GM12878 (cell line): ENCODE results near the gene REV3L.

Source experiments
- CREB1 ChIP-seq: IDR thresholded peaks from 2 replicates; pipeline ENCODE4 v1.6.1; 2012; ENCODE audit warnings: low read depth, mild to moderate bottlenecking, inconsistent platforms
- ESRRA ChIP-seq: IDR thresholded peaks from 2 replicates; pipeline ENCODE4 v1.6.1; 2012; ENCODE audit warnings: mild to moderate bottlenecking, low read length, improper control_type of control experiment
- KDM1A ChIP-seq: fragments of 200-600 bp; sonication (generic); IDR thresholded peaks from 2 replicates; pipeline ENCODE4 v1.6.1; 2016; ENCODE audit warnings: borderline replicate concordance
- LARP7 ChIP-seq: fragments of 450-650 bp; IDR thresholded peaks from 2 replicates; pipeline ENCODE4 v1.6.1; 2017; ENCODE audit warnings: mild to moderate bottlenecking
- MTA3 ChIP-seq: IDR thresholded peaks from 2 replicates; pipeline ENCODE4 v1.6.1; 2012; ENCODE audit warnings: low read length, inconsistent platforms, borderline replicate concordance
- MXI1 ChIP-seq: fragments of 150-350 bp; IDR thresholded peaks from 2 replicates; pipeline ENCODE4 v1.6.1; 2011; ENCODE audit warnings: low read depth, mild to moderate bottlenecking, inconsistent platforms, low read length, improper control_type of control experiment
- SIN3A ChIP-seq: IDR thresholded peaks from 2 replicates; pipeline ENCODE4 v1.6.1; 2012; ENCODE audit warnings: low read depth, low read length, improper control_type of control experiment
- TAF1 ChIP-seq: IDR thresholded peaks from 2 replicates; pipeline ENCODE4 v1.6.1; 2011; ENCODE audit warnings: mild to moderate bottlenecking, low read depth, low read length, borderline replicate concordance
- TF ChIP-seq, protein P1 (sequence below), 3 experiments: IDR thresholded peaks in 2 of 3; conservative IDR thresholded peaks in 1 of 3; 2 replicates each; pipeline ENCODE4 v1.5.1; 2011; ENCODE audit warnings: low read depth in 3 of 3, low read length in 3 of 3, mild to moderate bottlenecking in 3 of 3, control low read depth in 2 of 3, moderate library complexity in 2 of 3, inconsistent platforms in 1 of 3, mixed read lengths in 1 of 3; ENCODE audit not compliant: control insufficient read depth in 2 of 3, insufficient read depth in 1 of 3; ENCODE audit errors: extremely low read depth in 1 of 3
- TF ChIP-seq, protein P2 (sequence below): IDR thresholded peaks from 2 replicates; pipeline ENCODE4 v1.6.1; 2012; ENCODE audit warnings: low read depth, low read length, improper control_type of control experiment
- TF ChIP-seq, protein P3 (sequence below): IDR thresholded peaks from 2 replicates; pipeline ENCODE4 v1.6.1; 2012; ENCODE audit warnings: low read depth, low read length, improper control_type of control experiment

DNA sequence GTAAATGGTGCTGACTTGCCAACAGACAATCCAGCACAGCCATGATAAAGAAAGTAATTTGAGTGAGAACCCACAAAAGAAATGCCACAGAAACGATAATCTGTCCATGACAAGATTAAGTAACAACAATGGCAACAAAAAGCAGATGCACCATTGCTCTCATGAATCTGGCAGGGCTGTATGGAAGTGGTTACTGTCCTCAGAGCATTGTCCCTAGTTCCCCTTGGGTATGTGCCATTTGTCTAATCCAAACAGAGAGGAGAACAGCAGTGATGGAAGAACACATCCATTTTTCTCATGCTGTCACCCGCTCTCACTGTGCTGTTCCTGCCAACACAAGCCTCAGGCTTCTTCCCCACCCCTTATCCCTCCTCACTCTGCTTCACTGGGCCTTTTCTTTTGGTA lies 65.8 kb downstream of the REV3L start:
- no peak for TF ChIP-seq LARP7
- TF ChIP-seq KDM1A = no peak
- TF ChIP-seq, protein P1, sequence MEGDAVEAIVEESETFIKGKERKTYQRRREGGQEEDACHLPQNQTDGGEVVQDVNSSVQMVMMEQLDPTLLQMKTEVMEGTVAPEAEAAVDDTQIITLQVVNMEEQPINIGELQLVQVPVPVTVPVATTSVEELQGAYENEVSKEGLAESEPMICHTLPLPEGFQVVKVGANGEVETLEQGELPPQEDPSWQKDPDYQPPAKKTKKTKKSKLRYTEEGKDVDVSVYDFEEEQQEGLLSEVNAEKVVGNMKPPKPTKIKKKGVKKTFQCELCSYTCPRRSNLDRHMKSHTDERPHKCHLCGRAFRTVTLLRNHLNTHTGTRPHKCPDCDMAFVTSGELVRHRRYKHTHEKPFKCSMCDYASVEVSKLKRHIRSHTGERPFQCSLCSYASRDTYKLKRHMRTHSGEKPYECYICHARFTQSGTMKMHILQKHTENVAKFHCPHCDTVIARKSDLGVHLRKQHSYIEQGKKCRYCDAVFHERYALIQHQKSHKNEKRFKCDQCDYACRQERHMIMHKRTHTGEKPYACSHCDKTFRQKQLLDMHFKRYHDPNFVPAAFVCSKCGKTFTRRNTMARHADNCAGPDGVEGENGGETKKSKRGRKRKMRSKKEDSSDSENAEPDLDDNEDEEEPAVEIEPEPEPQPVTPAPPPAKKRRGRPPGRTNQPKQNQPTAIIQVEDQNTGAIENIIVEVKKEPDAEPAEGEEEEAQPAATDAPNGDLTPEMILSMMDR (IDR thresholded peaks at IDR 0.05 in 2 of 3, conservative IDR thresholded peaks at IDR 0.05 in 1 of 3; ENCODE audit: control insufficient read depth in 2 of 3, extremely low read depth in 1 of 3, insufficient read depth in 1 of 3, low read depth in 3 of 3, low read length in 3 of 3) = no peak
- no peak for TF ChIP-seq CREB1
- no peak for TF ChIP-seq MXI1
- TF ChIP-seq TAF1 = no peak
- TF ChIP-seq, protein P2, sequence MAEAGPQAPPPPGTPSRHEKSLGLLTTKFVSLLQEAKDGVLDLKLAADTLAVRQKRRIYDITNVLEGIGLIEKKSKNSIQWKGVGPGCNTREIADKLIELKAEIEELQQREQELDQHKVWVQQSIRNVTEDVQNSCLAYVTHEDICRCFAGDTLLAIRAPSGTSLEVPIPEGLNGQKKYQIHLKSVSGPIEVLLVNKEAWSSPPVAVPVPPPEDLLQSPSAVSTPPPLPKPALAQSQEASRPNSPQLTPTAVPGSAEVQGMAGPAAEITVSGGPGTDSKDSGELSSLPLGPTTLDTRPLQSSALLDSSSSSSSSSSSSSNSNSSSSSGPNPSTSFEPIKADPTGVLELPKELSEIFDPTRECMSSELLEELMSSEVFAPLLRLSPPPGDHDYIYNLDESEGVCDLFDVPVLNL = no peak
- TF ChIP-seq, protein P3, sequence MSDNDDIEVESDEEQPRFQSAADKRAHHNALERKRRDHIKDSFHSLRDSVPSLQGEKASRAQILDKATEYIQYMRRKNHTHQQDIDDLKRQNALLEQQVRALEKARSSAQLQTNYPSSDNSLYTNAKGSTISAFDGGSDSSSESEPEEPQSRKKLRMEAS = no peak
- no peak for TF ChIP-seq SIN3A
- TF ChIP-seq ESRRA = no peak
- TF ChIP-seq MTA3 = no peak
